ENCODE data around the gene AQP11.
"Not testable (repeated sequence)": the region's sequence is repeated elsewhere in the genome, so short reads cannot be mapped to it uniquely, and the experiment has no call there.

AQP11 gene

DNA sequence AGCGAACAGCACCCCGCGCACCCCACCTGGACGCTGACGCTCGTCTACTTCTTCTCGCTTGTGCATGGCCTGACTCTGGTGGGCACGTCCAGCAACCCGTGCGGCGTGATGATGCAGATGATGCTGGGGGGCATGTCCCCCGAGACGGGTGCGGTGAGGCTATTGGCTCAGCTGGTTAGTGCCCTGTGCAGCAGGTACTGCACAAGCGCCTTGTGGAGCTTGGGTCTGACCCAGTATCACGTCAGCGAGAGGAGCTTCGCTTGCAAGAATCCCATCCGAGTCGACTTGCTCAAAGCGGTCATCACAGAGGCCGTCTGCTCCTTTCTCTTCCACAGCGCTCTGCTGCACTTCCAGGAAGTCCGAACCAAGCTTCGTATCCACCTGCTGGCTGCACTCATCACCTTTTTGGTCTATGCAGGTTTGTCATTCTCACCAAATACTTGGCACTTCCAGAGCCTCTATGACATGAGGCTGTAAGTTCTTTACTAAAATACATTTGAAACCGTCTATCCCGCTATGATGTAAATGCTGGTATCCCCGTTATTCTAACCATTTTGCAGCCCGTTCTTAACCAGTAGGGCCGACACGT is 535 bp downstream of the AQP11 start:
- peak; percentile 36 to 95 (median 72) for DNase-seq
- intact Hi-C loops (cut with DNase I): no loop called here

DNA sequence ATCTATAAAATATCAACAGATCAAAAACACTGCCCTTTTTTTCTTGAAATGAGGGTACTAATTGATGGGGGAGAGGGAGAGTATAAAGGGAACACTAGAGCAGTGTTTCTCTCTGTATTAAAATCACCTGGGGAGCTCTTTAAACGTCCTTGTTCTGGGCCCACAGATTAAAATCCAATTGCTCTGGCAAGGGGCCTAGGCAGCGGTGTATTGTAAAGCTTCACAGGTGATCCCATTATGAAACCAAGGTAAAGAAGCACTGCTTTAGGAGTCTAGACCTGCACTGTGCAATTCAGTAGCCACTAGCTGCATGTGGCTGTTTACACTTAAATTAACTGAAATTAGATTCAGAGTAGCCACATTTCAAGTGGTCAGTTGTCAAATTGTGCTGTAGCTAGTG is 3.0 kb downstream of the AQP11 start:
- intact Hi-C loops (cut with DNase I): no loop called here
- peak in 1 of 10 donors; percentile 39 for DNase-seq

- intact Hi-C loops (cut with DNase I): no loop called here
- DNase-seq: no peak
Measured at GRCh38 chr11:77593883-77594282, 4.1 kb downstream of the AQP11 start.

- intact Hi-C loops (cut with DNase I): no loop called here
- DNase-seq: no peak
Measured at GRCh38 chr11:77596626-77597025, 6.9 kb downstream of the AQP11 start.

DNA sequence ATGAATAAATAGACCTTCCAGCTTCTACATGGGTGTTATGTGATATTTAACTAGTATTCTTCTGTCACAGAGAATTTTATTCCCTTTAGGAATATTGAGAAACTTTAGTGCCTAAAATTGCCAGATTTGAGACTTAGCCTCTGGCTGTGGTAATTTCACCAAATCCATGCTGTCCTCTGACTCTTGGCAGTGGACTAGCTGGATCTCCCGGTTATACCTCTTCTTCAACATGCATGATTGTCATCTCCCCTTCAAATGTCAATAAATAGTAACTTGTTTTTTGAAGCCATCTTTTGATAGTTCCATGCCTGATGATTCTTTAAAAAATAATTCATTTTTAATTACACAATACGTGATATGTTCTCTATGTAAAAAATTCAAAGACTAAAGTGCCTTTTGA is 8.4 kb downstream of the AQP11 start:
- intact Hi-C loops (cut with DNase I): no loop called here
- no peak for DNase-seq

DNA sequence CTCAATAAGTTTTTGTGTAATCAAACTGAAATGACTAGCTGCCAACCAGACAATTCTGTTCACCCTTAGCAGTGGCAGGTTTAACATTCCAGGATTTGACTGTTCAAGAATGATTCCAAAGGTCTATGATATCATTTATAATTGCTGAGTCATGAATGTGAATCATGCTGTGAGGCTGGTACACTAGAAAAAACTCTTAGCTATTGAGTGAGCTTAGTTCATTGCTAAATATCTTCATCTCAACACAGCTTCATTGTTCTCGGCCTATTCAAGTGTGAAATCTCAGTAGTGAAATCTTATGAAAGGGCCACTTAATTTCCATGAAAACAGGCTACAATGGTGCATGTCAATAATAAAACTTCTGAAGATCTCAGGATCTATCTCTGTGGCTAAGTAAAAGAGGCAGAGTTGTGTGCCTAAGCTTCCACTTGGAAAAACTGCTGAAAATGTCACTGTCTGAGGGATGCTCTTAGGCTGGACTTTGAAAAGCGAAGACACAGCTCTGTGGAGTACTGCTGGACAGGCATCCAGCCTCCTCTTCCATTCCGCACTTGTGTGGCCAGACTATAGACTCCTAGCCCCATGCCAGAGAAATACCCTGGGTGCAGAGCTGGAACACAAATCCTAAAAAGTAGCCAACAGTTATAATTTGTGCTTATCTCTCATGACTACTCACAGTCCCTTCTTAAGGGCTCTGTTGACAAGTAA is 12.8 kb downstream of the AQP11 start:
- intact Hi-C loops (cut with DNase I): no loop called here
- DNase-seq: no peak

GRCh38 chr11:77604281-77604680 is 14.5 kb downstream of the AQP11 start:
- no peak for DNase-seq
- intact Hi-C loops (cut with DNase I): no loop called here

- intact Hi-C loops (cut with DNase I): no loop called here
- no peak for DNase-seq
Measured at GRCh38 chr11:77609234-77609633, 19.5 kb downstream of the AQP11 start.

DNA sequence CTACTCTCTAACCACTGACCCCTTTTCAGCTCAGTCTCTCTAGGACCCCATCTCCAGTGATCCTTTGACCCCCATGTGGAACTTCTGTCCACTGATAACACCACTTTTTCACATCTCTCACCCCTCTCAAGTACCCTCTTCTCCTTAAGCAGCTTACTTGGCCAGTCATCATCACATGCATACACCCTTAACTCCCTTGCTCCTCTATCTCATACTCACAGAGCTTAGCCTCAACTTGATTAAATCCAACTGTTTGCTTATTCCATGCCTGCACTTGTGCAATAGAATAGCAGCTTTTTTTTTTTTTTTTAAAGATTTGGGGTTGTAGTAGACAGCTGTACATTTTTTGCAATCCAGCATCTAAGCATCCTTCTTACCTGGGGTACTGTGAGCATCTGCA is 22.2 kb downstream of the AQP11 start:
- intact Hi-C loops (cut with DNase I): loop anchor here (10.0 kb wide), 1 partner anchor 567 kb away; no protein-coding TSS in a partner anchor
- DNase-seq: no peak

- DNase-seq: no peak
- intact Hi-C loops (cut with DNase I): loop anchor here (10.0 kb wide), 1 partner anchor 573 kb away; no protein-coding TSS in a partner anchor
Measured at GRCh38 chr11:77617892-77618291, 28.1 kb downstream of the AQP11 start.

DNA sequence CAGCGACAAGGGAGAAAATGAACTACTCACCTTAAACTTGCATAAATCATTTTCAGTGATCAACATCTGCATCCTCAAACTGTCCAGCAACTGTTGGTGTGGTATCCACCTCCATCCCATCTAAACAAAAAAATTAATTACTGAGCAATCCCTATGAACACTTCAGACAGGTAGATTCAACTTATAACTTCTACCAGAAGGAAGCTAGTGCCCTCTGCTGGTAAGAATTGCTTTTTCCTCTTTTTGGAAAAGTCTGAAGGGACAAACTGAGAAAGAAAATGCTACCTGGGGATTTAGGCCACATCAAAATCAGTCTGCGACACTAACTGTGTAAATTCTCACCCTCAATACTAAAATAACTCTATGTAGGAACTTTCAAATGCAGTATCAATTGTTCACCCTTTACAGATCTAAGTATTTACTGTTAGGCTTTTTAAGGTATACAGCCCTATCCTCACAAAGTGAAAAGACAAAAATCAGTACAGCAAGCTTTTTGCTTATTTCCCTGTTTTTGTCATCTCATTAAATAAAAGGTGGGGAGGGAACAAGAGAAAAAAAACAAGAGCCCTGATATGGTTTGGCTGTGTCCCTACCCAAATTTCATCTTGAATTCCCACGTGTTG is 29.9 kb downstream of the AQP11 start:
- intact Hi-C loops (cut with DNase I): loop anchor here (10.0 kb wide), 1 partner anchor 575 kb away; no protein-coding TSS in a partner anchor

GRCh38 chr11:77630157-77630710 is 40.5 kb downstream of the AQP11 start:
- no peak for DNase-seq

More for the DNA sequence above, 29.9 kb downstream of the AQP11 start:
- no peak for DNase-seq

DNA sequence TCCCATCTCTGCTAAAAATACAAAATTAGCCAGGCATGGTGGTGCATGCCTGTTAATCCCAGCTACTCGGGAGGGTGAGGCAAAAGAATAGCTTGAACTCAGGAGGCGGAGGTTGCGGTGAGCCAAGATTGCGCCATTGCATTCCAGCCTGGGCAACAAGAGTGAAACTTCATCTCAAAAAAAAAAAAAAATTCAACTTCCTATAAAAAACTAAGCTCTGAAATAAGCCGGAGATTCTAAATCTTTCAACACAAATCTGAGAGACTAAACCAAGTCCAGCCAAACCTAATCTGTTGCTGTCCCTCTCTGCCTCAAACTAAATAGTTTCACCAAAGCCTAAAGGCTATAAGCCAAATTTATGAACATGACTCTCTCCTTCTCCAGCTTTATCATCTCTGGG is 44.2 kb downstream of the AQP11 start:
- DNase-seq; intact Hi-C loops (cut with DNase I): not testable (repeated sequence)

More at GRCh38 chr11:77630157-77630710, 40.5 kb downstream of the AQP11 start:
- intact Hi-C loops (cut with DNase I): no loop called here

- intact Hi-C loops (cut with DNase I): loop anchor here (2.0 kb wide), 1 partner anchor 184 kb away; the partner anchor contains the start of genes AAMDC and RSF1
Measured at GRCh38 chr11:77636731-77637344, 47.1 kb downstream of the AQP11 start.

GRCh38 chr11:77637345-77638165 is 47.8 kb downstream of the AQP11 start, which contains the start of gene CLNS1A:
CLNS1A (minus strand) TSS chr11:77637794; CDS start chr11:77637714, 80 bp downstream.
- DNase-seq: peak; percentile 89 to 99 (median 94)

More at GRCh38 chr11:77636731-77637344, 47.1 kb downstream of the AQP11 start:
- no peak for DNase-seq

GRCh38 chr11:77642228-77642627 is 52.5 kb downstream of the AQP11 start:
- intact Hi-C loops (cut with DNase I): no loop called here
- no peak for DNase-seq

More at GRCh38 chr11:77637345-77638165, 47.8 kb downstream of the AQP11 start, which contains the start of gene CLNS1A:
- intact Hi-C loops (cut with DNase I): loop anchor here (2.0 kb wide), 1 partner anchor 183 kb away; the partner anchor contains the start of genes AAMDC and RSF1

DNA sequence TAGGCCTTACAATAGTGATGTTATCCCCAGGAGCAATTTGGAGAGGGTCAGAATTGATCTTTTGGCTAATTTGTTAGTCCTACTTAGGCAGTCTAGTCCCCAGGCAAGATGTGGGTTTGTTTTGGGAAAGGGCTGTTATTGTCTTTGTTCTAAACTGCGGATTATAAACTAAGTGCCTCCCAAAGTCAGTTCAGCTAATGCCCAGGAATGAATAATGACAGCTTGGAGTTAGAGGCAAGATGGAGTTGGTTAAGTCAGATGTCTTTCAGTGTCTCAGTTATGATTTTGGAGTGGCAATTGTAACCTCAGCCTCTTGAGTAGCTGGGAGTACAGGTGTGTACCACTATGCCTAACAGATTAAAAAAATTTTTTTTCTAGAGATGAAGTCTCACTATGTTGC is 55.1 kb downstream of the AQP11 start:
- no peak for DNase-seq
- intact Hi-C loops (cut with DNase I): no loop called here

GRCh38 chr11:77647654-77648305 is 58.0 kb downstream of the AQP11 start:
- no peak for DNase-seq
- intact Hi-C loops (cut with DNase I): no loop called here

DNA sequence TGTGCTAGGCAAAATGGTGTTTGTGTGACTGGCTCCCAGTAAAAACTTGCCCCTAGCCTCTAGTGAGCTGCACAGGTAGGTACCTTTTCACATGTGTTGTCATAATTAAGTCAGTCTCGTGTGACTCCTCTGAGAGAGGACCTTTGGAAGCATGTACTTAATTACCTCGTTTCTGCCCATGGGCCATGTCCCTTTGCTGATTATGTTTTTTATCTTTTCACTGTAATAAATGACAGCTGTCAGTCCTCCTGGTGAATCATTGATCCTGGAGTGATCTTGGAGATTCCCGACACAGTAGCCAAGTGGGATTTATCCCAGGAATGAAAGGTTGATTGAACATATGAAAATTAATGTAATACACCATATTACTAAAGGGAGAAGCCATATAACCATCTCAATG is 60.4 kb downstream of the AQP11 start:
- intact Hi-C loops (cut with DNase I): no loop called here
- DNase-seq: no peak

All from posterior cingulate gyrus (tissue), 11 donors.